Measurements from ENCODE around the gene CDK10. TPM values are rescaled to one million over a fixed set of nuclear protein-coding genes. Genes with fewer than 3 reads are reported as not detected.

CDK10 gene
- total and polyA plus RNA-seq, 9 of the 15 experiments (the other 6 are each of a cell fraction or from before 2014, with no cell fraction given), result 2.0 to 85.1 (median 40.1) TPM

GRCh38 chr16:89700649-89701424, 14.3 kb downstream of the CDK10 start (continued):
- TF ChIP-seq KLF6 (CRISPR knock-in tag; IDR thresholded peaks at IDR 0.05; ENCODE audit: borderline replicate concordance) (no peak), STAT5A (IDR thresholded peaks at IDR 0.05; ENCODE audit: borderline replicate concordance, low read length) (no peak), CEBPG (CRISPR knock-in tag; IDR thresholded peaks at IDR 0.05) (no peak), CEBPG (tag; conservative IDR thresholded peaks at IDR 0.05 in 1 of 2, IDR thresholded peaks at IDR 0.05 in 1 of 2) (no peak), ZNF512 (tag; IDR thresholded peaks at IDR 0.05) (no peak), SMAD3 (CRISPR knock-in tag; conservative IDR thresholded peaks at IDR 0.05) (no peak), PKNOX1 (IDR thresholded peaks at IDR 0.05) (no peak), HMG20A (CRISPR knock-in tag; conservative IDR thresholded peaks at IDR 0.05) (no peak), HMGN3 (IDR thresholded peaks at IDR 0.05; ENCODE audit: borderline replicate concordance, extremely low read depth, insufficient read length, low read depth, low read length) (no peak), MED1 (CRISPR knock-in tag; IDR thresholded peaks at IDR 0.05; ENCODE audit: borderline replicate concordance) (no peak), RUNX1 (IDR thresholded peaks at IDR 0.05; ENCODE audit: low read depth) (no peak), MTA1 (IDR thresholded peaks at IDR 0.05; ENCODE audit: borderline replicate concordance) (no peak), KDM4B (IDR thresholded peaks at IDR 0.05; ENCODE audit: borderline replicate concordance in 2 of 2, low read depth in 1 of 2) (no peak), SMAD4 (CRISPR knock-in tag; conservative IDR thresholded peaks at IDR 0.05) (no peak; the same call in 1 of the 2 replicates), ZNF77 (CRISPR knock-in tag; IDR thresholded peaks at IDR 0.05) (no peak), NFRKB (IDR thresholded peaks at IDR 0.05; ENCODE audit: low read depth) (no peak)
